GF-D8 (cell line): ENCODE measurements around the gene MARK1.

Experiments used
- DNase-seq: peaks from one replicate; lab custom pipeline; 2025; lab: John Stamatoyannopoulos, UW

MARK1 gene

DNA sequence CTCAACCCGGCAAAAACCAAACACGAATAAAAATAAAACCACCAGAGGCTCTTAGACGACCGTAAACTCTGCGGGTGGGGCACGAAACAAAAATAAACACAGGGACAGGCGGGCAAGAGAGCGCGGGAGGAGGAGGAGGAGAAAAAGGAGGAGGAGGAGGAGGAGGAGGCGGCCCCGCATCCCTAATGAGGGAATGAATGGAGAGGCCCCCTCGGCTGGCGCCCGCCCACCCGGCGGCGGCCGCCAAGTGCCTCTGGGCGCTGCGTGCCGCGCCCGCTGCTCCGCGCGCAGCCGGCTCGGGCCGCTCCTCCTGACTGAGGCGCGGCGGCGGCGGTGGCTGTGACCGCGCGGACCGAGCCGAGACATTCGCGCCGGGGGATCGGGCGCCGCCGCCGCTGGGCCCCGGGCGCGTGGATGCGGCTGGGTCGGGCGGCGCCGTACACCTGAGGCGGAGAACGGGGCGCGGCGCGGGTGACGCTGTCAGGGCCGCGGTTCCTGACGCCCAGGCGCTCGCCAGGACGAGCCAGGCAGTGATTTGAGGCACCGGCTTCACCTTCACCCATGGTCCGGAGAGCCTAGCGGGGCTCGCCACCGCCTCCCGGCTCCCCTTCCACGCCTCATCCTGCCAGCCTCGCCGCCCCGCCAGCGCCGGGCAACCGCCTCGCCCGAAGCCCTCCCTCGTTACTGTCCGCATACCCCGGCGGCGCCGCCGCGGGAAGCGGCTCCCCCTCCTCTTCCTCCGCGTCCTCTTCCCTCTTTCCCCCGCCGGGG, at the start of gene MARK1:
Gene MARK1, plus strand, starts transcription at position 229 of the 771 bp plus-strand sequence. CDS start 687 bp downstream, outside the sequence.
- DNase-seq, result no peak

DNA sequence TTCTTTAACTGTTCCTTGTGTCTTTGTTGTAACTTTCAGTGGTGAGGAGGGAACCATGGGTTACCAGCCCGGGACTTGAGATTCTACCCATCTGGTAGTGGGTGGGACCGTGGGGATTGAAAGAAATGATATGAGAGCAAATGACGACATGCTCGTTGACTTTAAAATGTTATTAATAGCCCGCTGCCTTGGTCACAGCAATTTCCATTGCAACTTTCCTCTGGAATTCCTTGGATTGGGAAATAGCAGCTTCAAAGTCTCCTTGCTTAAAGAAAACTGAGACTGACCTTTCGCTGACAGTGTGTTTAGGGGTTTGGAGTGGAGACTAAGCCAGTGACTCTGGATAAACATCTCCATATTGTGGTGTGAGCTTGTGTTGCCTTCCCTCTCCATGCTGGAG, 44.2 kb upstream of the MARK1 start:
- no peak for DNase-seq

DNA sequence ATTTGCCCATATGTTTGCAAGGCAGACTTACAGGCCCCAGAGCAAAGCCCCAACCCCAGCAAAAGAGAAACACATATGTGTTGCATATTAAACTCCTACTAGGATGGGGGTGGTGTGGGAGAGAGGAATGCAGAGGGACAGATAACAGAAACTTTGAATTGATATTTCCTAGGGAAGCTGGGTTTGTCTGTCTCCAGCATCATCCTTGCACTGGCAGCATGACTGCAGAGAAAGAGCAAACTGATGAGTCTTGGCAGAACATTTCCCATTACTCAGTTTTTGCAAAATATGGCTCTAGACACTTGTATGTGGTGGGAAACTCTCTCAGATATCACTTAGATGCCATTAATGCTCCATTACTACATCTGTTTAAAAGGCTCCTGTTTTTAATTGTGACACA, 43.8 kb upstream of the MARK1 start:
- DNase-seq, result no peak

DNA sequence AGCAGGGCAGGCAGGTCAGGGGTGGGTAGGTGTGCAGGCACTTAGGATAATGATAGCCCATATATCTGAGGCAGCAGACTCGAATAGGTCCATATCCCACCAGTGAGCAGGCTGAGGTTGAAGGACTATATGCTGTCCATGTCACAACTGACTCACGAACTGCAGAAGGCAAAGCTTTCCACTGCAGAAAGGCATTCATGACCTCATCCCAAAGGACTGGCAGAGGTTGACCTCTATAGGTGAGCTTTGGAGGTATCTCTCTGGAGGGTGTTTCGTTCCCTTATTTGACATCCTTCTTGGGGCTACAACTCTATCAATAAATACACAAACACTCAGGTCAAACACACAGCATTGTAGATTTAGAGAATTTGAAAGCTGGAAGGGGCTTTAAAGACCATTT, 42.8 kb upstream of the MARK1 start:
- DNase-seq, result no peak

DNA sequence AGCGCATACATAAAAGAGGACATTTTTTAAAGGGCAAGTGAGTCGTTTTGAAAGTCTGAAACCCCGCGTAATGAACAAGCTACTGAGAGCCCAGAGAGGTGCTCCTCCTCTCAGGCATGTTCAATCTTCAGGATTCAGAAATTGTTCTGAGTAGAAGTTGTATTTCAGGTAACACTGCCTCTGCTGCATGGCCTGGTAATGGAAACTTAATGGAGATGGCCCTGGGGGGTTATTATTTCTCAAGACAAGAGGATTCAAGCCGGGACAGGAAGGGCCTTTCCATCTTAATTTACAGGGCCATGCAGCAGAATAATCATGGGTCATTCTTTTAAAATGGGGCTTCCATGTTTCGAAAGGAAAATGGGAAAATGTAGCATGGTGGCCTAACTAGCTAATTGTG, 42.1 kb upstream of the MARK1 start:
- DNase-seq, result no peak

DNA sequence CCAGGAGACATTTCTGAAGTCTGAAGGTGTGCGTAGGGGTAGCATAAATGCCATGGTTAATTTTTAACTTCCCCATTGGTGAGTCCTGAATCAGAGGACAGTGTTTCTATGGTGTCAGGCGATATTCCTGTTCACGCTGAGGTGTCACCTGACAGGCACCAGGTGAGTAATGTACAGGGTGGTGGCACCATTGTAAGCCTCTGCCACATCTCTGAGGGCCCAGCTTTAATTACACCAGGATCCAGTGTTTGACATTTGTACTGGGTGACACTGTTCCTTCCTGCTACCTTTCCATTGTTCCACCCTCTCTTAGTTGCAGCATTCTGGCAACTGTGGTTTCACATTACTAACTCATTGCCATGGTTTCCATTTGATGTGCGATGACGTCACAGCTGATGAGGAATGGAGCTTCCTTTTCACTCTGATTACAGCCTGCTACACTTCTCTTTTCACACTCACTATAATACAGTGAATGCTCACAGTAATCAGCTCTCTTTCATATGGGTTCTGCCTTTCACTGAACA, 40.6 kb upstream of the MARK1 start:
- DNase-seq, result no peak

DNA sequence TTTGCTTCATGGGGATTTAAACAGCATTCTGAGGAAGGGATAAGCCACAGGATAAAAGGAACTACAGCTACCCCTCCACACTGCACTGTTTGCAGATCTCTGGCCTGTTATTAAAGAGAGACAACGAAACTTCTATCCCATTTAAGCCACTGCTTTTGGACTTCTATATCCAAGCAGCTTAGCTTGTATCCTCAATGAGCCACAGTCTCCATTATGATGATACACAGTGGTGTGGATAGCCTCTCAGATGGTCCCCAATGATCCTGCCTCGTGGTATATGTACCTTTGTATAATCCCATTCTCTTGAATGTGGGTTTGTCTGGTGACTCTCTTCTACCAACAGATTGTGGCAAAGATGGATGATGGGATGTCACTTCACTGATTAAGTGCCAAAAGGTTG, 36.0 kb upstream of the MARK1 start:
- DNase-seq, result no peak

DNA sequence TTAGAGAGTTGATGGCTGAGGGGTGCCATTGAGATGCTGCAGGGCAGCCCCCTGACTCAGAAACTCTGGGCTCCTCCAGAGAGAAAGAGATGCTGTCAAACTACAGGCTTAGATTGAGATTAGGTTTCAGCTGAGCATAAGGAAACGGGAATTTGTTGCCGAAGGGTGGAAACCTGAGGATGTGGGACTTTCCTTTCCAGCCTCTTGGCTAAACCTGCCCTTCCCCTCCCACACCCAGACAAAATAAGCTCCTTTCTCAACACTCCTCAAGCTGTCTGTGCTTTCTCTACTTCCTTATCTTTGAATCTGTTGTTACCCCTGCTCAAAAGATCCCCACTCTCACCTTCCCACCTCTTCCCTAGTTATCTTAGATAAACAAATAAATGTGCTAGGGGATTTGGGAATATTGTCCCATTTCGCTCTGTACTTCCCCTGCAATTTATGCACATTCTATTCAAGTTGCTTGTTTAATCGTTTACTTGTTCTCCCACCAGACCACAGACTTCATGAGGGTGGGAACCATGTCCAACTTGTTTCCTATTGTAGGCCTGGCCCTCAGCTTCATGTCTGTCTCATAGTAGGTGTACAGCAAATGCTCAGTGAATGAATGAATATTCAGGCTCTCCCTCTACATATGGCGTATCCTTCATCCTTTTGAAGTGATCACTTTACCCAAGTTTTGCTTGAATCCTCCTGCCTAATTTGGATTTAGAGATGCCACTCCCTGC, 30.6 kb upstream of the MARK1 start:
- DNase-seq, result no peak

DNA sequence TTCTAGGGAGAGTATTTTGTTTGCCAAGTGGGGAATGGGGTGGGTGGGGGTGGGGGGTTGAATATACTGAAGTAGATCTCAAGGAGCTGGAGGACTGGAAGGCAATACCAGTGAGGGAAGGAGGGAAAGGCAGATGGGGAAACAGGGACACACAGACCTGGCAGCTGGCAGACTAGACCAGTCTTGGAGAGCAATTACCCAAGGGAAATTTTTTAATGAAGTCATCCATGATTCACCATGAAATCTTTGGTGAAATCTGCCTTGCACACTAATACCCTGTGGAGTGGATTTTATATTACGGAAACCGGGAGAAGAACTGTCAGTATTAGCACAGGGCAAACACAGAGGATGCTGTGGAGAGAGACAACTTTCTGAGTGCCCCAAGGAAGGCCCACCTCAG, 29.7 kb upstream of the MARK1 start:
- no peak for DNase-seq

DNA sequence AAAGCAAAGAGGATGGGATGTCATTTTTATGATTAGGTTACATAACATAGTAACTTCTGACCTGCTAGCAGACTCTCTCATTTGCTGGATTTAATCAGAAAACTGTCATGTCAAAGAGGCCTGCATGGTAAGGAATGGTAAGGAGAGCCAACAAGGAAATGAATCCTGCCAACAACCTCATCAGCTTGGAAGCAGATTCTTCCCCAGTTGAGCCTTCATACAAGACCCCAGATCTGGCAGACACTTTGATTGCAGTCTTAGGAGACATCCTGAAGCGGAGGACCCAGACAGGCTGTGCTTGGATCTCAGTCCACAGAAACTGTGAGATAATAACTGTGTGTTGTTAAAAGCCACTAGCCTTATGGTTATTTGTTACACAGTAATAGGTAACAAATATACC, 27.6 kb upstream of the MARK1 start:
- no peak for DNase-seq

DNA sequence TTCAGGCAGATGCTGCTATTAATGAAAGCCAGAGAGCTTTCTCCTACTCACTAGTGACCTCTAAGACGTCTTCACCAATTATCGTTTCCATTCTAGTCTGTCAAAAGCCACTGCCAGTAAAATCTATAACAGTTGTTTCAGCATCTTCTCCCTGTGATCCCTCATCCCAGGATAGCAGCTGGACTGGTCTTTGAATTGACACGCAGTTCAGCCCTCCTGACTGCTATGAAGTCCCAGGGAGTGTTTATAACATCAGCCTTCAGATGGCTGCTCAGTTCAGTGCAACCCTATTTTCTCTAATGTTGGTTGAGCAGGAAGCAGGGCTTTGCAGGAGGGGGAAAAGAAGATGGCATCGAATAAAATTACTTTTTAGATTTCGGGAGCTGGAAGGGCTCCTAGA, 23.6 kb upstream of the MARK1 start:
- no peak for DNase-seq

DNA sequence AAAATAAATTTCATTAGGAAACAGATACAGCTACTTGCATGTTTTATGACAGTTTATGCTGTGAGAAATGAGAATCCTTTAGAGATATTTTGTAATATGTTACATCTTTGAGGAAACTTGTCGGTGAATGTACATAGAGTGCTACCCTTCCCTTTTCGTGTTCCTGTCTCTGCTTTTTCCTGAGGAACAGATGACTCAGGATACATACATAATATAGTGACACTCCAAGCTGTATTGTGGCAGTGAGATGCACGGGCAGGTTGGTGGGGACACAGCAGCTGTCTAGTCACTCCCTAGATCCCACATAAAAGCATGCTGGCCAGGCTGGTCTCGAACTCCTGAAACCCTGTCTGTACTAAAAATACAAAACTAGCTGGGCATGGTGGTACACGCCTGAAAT, 20.9 kb upstream of the MARK1 start:
- no peak for DNase-seq

DNA sequence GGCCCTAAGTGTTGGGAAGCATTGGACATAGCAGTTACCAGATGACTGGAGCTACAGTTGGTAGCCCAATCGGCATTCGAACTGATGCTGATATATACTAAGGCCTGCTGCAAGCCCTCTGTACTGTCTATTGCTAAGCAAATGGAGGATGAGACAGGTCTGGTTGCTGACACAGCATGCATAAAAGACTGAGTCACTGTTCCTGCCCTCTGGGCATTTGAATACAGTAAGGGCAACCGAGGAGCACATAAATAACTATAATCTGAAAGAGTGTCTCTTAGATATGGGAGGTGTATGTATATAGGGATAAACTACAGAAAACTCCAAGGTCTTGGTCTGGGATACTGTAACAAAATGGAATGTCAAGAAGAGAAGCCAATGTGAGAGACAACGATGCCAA, 16.8 kb upstream of the MARK1 start:
- DNase-seq, result no peak

DNA sequence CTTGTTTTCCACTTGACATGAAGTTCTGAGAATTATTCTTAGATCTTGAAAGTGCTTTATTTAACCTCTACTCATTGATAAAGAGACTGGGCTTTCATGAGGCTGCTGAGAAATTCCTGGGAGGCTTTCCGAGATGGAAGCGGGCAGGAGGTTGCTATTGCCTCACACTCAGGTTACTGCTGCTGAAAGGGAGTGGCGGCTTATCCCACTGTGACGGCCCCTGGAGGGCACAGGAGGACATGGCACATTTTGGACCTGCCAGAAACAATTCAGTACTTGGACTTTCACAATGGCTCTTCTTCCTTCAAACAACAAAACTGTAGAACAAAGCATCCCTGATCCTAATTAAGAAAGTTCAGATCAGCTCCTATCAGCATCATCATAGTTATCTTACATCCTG, 16.2 kb upstream of the MARK1 start:
- DNase-seq, result no peak

DNA sequence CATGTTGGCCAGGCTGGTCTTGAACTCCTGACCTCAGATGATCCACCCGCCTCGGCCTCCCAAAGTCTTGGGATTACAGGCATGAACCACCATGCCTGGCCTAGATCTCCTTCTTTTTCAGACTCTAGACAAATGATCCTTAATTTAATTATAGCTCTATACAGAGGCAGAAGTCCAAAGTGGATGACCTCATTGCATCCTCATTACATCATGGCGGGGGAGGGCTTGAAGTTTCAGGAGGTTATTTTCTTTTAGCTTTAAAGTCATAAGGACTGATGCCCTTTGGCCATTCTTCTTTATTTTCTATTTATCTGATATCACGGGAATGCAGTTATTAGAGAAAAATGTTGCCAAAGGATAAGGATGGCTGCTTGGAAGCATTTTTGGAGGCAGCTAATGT, 14.1 kb upstream of the MARK1 start:
- DNase-seq, result no peak

DNA sequence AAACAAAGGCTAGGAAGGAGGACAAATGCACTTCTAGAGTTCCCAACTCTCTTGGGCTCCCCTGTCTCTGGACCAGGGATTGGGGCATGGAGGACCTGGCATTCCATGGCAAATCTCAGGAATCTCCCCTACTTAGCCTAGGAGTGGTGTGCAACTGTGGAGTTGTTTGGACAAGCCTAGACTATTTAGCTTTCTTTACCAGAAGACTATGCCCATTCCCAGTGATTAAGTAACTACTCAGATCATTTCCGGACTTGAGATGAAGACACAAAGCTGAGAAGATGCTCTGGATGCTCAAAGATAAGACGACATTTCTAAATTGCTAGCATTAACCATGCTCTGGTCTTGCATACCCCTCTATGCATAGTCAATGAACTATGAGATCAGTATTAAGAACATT, 13.7 kb upstream of the MARK1 start:
- DNase-seq, result no peak

DNA sequence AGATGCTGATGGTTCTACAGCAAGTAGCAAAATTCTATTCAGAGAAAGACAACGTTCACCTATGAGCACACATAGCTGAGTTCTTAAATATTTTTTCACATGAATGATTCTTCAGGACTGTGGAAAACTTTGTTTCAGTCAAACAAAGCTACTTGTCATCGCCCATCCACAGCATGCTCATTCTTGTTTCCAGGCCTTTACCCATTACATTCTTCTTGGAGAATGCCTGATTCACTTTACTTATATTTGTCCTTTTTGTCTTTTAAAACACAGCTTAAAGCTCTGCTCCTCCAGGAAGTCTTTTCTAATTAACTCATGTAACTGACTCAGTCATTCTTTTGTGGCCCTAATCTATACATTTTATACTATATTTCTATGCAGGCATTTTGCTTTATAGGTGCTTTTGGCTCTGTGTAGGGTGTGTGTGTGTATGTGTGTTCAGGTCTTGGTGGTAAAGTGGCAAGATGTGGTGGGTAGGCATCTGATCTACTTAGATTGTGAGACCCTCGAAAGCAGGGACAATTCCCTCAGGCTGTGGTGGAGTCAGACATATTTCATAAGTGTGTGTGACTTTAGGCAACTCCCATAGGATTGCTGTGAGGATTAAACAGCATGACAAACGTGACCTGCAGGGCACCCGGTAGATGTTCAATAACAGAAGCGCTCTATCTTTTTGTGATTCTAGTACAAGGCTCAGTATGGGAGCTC, 11.8 kb upstream of the MARK1 start:
- no peak for DNase-seq

DNA sequence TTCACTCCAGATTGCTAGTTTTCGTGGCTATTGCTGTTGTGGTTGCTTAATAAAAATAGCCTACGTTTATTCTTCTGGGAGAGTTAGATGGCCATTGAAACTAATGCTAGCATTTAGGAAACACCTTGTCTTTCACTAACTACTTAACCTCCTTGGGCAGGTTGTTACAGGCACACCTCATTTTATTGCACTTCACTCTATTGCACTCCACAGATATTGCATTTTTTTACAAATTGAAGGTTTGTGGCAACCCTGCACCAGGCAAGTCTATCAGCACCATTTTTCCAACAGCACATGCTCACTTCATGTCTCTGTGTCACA, 11.3 kb upstream of the MARK1 start:
- no peak for DNase-seq

DNA sequence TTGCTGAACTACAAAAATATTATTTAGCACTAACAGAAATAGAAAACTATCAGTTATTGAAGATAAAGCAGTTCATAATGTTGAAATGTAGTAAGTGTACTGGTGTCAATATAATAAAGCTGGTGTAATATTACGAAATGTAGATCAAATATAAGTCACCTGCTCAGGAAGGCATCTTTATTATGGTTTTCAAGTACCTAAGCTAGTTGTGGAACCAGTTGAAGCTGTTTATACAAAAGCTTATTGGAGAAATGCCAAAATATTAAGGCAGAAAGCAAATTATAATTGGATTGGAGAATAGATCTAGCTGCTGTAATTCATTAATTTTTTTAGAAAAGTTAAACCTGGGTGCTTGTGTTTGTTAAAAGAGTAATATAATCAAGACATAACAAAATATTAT, 6.2 kb upstream of the MARK1 start:
- no peak for DNase-seq

DNA sequence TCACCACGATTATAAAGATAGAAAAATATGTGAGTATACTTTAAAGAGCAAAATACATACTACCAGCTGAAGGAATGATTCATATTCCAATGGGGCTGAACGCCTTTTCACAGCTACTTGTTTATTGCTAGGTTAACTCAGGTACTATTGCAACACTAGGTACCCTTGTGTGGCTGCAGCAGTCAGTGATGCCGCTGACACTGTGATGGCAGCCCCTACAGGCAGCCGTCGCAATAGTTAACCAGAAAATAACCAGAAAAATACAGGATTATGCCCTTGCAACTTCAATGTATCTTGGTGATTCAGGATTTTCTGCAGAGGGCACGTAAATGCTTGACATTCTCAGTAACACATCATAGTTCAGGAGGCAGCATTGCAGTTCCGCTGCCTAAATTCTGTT, 1.6 kb upstream of the MARK1 start:
- no peak for DNase-seq

DNA sequence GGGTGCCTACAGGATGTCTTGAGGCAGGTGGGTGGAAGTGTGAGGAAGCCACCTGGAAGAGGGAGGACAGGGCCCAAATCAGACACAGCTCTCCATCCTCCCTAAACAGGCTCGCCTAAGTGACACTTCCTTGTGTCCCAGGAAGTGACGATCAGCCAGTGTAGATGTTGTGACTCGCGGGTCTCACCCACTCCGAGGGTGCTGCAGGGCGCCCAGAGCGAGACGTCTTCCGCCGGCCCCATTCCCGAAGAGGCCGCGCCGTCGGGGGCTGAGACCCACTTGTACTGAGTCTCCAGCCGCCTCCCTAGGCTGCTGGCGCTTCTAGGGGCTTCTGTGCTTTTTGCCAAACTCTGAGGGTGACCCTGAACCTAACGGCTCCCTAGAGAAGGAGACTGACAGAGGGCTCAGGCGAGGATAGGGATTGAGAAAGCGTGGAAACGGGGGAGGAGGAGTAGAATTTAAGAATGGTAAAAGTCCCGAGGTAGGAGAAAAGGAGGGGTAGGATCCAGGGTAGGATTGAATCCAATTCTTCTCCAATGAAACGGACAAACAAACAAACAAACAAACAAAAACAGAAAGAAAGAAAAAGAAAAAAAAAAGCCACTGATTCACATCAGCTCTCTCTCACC, 543 bp upstream of the MARK1 start:
- no peak for DNase-seq

DNA sequence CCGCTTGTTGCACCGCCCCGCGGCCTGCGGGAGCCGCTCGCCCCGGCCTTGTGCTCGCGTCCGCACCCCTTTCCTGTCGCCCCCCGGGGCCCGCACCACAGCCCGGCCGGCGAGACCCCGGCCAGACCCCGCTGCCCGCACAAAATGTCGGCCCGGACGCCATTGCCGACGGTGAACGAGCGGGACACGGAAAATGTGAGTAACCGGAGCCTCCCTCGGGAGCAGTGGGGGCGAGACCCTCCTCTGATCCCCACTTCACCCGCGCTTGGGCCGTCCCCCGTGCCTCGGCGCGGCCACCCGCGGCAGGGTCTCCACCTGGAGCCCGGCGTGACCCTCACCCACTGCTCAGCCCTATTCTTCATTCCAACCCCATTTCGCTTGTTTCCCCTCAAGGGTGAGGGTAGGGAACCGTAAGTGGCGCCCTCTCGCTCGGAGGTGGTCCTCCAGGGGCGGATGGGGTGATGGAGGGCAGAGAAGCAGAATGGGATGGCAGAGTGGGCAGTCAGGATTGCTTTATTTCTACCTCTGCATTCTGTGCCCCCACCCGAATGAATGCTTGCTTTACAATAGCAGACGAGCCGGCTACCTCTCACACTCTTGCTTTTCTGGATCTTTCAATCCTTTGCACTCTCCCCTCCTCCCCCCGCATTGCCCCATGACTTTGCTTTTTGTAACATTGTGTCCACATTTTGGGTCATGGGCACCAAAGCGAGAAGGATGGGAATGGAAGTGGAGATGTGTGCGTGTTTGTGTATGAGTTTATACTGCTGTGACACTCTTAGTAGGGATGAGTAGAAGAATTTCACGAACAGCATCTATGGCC, 954 bp downstream of the MARK1 start:
- no peak for DNase-seq
